Fibroblast of lung (primary cell): ENCODE results near the gene DIS3L2.

Experiments used
- EZH2 ChIP-seq: IDR thresholded peaks from 2 replicates; pipeline ENCODE4 v1.5.1; 2012; ENCODE audit warnings: low read length, control low read depth, mild to moderate bottlenecking; ENCODE audit errors: missing control alignments
- TF ChIP-seq, protein P1 (sequence below), 2 donors: IDR thresholded peaks in 1 of 2; conservative IDR thresholded peaks in 1 of 2; 1 replicate in 1 of 2; 2 replicates in 1 of 2; pipeline ENCODE4 v1.5.1; 2011 to 2012; ENCODE audit warnings: low read length in 2 of 2, control low read depth in 1 of 2, inconsistent platforms in 1 of 2, low read depth in 1 of 2, mild to moderate bottlenecking in 1 of 2

DNA sequence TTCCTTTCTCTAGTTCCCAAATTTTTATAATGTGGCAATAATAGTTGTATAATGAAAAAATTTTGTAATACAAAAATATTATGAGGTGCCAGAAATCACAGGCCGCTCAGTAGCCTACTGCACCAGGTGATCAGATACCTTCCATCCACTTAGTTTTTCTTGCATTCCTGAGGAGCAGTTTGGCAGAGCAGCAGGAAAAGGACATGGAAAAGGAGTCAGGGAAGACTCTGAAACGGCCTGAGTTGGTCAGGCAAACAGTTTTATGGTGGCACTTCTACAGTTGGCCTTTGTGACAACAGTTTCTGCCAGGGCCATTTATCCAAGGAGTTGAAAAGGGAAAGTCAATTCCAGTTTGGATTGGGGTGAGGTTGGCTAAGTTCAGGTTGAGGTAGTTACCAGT lies 251.7 kb downstream of the DIS3L2 start:
- TF ChIP-seq, protein P1, sequence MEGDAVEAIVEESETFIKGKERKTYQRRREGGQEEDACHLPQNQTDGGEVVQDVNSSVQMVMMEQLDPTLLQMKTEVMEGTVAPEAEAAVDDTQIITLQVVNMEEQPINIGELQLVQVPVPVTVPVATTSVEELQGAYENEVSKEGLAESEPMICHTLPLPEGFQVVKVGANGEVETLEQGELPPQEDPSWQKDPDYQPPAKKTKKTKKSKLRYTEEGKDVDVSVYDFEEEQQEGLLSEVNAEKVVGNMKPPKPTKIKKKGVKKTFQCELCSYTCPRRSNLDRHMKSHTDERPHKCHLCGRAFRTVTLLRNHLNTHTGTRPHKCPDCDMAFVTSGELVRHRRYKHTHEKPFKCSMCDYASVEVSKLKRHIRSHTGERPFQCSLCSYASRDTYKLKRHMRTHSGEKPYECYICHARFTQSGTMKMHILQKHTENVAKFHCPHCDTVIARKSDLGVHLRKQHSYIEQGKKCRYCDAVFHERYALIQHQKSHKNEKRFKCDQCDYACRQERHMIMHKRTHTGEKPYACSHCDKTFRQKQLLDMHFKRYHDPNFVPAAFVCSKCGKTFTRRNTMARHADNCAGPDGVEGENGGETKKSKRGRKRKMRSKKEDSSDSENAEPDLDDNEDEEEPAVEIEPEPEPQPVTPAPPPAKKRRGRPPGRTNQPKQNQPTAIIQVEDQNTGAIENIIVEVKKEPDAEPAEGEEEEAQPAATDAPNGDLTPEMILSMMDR (conservative IDR thresholded peaks at IDR 0.05 in 1 of 2, IDR thresholded peaks at IDR 0.05 in 1 of 2; ENCODE audit: low read depth in 1 of 2, low read length in 2 of 2): no peak
- TF ChIP-seq EZH2: no peak
